ENCODE data around the gene TPSAB1. TPM values are rescaled to one million over a fixed set of nuclear protein-coding genes. Genes with fewer than 3 reads are reported as not detected.

TPSAB1 gene
- total and polyA plus RNA-seq, 8 donors: 1.1 to 17.0 (median 4.9) TPM

GRCh38 chr16:1220841-1221627 lies 19.5 kb upstream of the TPSAB1 start:
- WGBS, 2 donors: 73 to 83% methylated on average over 46 to 48 of the region's 48 CpGs
- FAIRE-seq: no peak
- intact Hi-C loops (cut with DNase I): no loop called here
- no peaks in the 10 kb centered on the region for H3K9me3 ChIP-seq
- no peaks in the 10 kb centered on the region for H3K36me3 ChIP-seq
- H3K27ac ChIP-seq: no peak overlapping the region
- no peak for DNase-seq
- no peaks in the 10 kb centered on the region for H3K4me1 ChIP-seq
- no peak for ATAC-seq
- H3K4me3 ChIP-seq: no peak overlapping the region
- TF ChIP-seq CTCF (IDR thresholded peaks at IDR 0.05): no peak
- H3K27me3 ChIP-seq: no peaks in the 10 kb centered on the region

- intact Hi-C loops (cut with DNase I): no loop called here
- DNase-seq: peak in 1 of 6 donors; percentile 40
These were observed 18.6 kb upstream of the TPSAB1 start for GRCh38 chr16:1221628-1222552.

GRCh38 chr16:1222553-1223354 lies 17.8 kb upstream of the TPSAB1 start:
- no peaks in the 10 kb centered on the region for H3K36me3 ChIP-seq
- FAIRE-seq (no peak), DNase-seq (peak in 1 of 6 donors; percentile 55), ATAC-seq (no peak)
- intact Hi-C loops (cut with DNase I): no loop called here
- H3K4me3 ChIP-seq: no peak overlapping the region
- no peaks in the 10 kb centered on the region for H3K9me3 ChIP-seq
- H3K27ac ChIP-seq: no peak overlapping the region
- WGBS, 2 donors: 58 to 73% methylated on average over 25 of the region's 25 CpGs
- H3K27me3 ChIP-seq: no peaks in the 10 kb centered on the region
- no peaks in the 10 kb centered on the region for H3K4me1 ChIP-seq
- no peak for TF ChIP-seq CTCF (IDR thresholded peaks at IDR 0.05)

More at GRCh38 chr16:1221628-1222552, 18.6 kb upstream of the TPSAB1 start:
- WGBS, 2 donors: 68 to 74% methylated on average over 37 to 40 of the region's 40 CpGs
- ATAC-seq (no peak), FAIRE-seq (no peak)
- no peaks in the 10 kb centered on the region for H3K9me3 ChIP-seq
- H3K36me3 ChIP-seq: no peaks in the 10 kb centered on the region
- H3K4me3 ChIP-seq: no peak overlapping the region
- no peak for TF ChIP-seq CTCF (IDR thresholded peaks at IDR 0.05)
- no peak overlapping the region for H3K27ac ChIP-seq
- H3K4me1 ChIP-seq: no peaks in the 10 kb centered on the region
- no peaks in the 10 kb centered on the region for H3K27me3 ChIP-seq

- no peak overlapping the region for H3K4me3 ChIP-seq
- intact Hi-C loops (cut with DNase I): no loop called here
- DNase-seq (peak in 1 of 6 donors; percentile 30), FAIRE-seq (no peak), ATAC-seq (no peak)
- 73 to 84% methylated on average over 36 to 38 of the region's 38 CpGs for WGBS, 2 donors
- H3K27ac ChIP-seq: no peak overlapping the region
- H3K4me1 ChIP-seq: no peaks in the 10 kb centered on the region
- no peaks in the 10 kb centered on the region for H3K9me3 ChIP-seq
- no peaks in the 10 kb centered on the region for H3K27me3 ChIP-seq
- H3K36me3 ChIP-seq: no peaks in the 10 kb centered on the region
- TF ChIP-seq CTCF (IDR thresholded peaks at IDR 0.05): no peak
These were observed 16.9 kb upstream of the TPSAB1 start for GRCh38 chr16:1223355-1224214.
